GM12892 (cell line): ENCODE data around the gene LAIR1.

ENCODE experiments used
- DNase-seq: peaks from one replicate; pipeline ENCODE4 v3.0.0; 2011; ENCODE audit not compliant: insufficient read length
- FAIRE-seq: peaks from 2 replicates; lab custom pipeline; 2011; peaks lifted over from hg19 to GRCh38; lab: Jason Lieb, UNC
- POLR2A ChIP-seq: IDR thresholded peaks from 2 replicates; pipeline ENCODE4 v1.6.1; 2011; ENCODE audit warnings: low read depth, low read length, control low read depth
- POLR2AphosphoS5 ChIP-seq: IDR thresholded peaks from 2 replicates; pipeline ENCODE4 v1.6.1; 2011; ENCODE audit warnings: low read depth, low read length, control low read depth
- TAF1 ChIP-seq: IDR thresholded peaks from 2 replicates; pipeline ENCODE4 v1.6.1; 2011; ENCODE audit warnings: low read depth, mild to moderate bottlenecking, control low read depth, low read length, borderline replicate concordance

Gene LAIR1

GRCh38 chr19:54312436-54313377, 52.0 kb downstream of the LAIR1 start, which contains the start of gene LILRA5:
LILRA5 (minus strand) TSS chr19:54313166; CDS start chr19:54313019, 147 bp downstream.
- TF ChIP-seq POLR2AphosphoS5 (no peak), TAF1 (no peak), POLR2A (no peak)
- DNase-seq (no peak), FAIRE-seq (no peak)

- TF ChIP-seq POLR2AphosphoS5 (no peak), TAF1 (no peak)
- FAIRE-seq (no peak), DNase-seq (no peak)
Measured at GRCh38 chr19:54312011-54312410, 52.7 kb downstream of the LAIR1 start.

- DNase-seq (no peak), FAIRE-seq (no peak)
- TF ChIP-seq POLR2AphosphoS5 (no peak), POLR2A (no peak), TAF1 (no peak)
Measured at GRCh38 chr19:54311486-54311885, 53.2 kb downstream of the LAIR1 start.

DNA sequence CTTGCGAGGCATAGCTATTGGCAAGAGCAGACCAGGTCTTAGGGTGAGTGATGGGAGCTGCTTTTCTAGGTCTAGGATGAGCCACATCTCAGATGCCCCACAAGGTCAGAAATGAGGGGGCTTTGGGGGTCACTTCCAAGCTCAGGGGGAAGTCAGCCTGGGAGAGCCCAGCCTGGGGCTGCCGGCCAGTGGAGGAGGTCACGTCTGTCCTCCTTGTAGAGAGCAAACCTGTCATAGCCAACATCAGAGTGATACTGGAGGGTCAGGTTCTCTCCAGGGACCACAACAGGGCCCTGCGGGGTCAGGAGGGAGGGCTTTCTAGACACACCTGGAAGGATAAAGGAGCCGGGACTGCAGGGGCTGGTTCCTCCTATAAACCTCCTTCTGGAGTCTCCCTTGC, 54.2 kb downstream of the LAIR1 start:
- DNase-seq, result no peak
- FAIRE-seq, result no peak
- TF ChIP-seq TAF1 (no peak), POLR2A (no peak), POLR2AphosphoS5 (no peak)

DNA sequence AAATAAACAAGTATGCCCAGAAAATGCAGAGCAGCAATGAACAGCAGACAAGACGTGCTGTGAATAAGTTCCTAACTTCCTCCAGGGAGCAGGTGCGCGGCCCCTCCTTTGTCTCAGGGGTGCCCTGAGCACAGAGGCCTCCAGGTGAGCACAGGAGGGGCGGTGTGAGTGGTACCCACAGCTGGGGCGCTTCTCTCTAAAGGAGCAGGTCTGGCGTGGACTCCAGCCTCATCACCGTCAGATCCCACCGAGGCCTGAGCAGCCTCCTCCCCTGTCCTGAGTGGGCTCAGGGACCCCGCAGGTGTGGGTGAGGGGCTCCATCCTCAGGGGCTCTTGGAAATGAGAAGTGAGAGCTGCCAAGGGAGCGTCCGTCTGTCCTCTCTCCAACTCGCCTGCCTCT, 54.9 kb downstream of the LAIR1 start:
- FAIRE-seq (no peak), DNase-seq (no peak)
- no peak for TF ChIP-seq TAF1
- TF ChIP-seq POLR2AphosphoS5, result no peak
- TF ChIP-seq POLR2A, result no peak

GRCh38 chr19:54307389-54308020, 57.2 kb downstream of the LAIR1 start:
- FAIRE-seq (no peak), DNase-seq (no peak)
- no peak for TF ChIP-seq POLR2A
- no peak for TF ChIP-seq POLR2AphosphoS5
- TF ChIP-seq TAF1, result no peak

GRCh38 chr19:54305141-54305540, 59.6 kb downstream of the LAIR1 start:
- DNase-seq (no peak), FAIRE-seq (no peak)
- TF ChIP-seq POLR2A (no peak), POLR2AphosphoS5 (no peak), TAF1 (no peak)

- TF ChIP-seq POLR2A (no peak), TAF1 (no peak), POLR2AphosphoS5 (no peak)
- DNase-seq (no peak), FAIRE-seq (no peak)
Measured at GRCh38 chr19:54302257-54302656, 62.5 kb downstream of the LAIR1 start.
